ACC112 (cell line): ENCODE data around the gene DDX52.

Source experiments
- H2AFZ ChIP-seq: fragments of 200-600 bp; sonication (generic); one replicate; pipeline ENCODE4 v1.6.0; 2017; ENCODE audit warnings: antibody characterized with exemption, low read length; ENCODE audit not compliant: unreplicated experiment
- H3K27ac ChIP-seq: fragments of 200-600 bp; sonication (generic); 2 replicates; pipeline ENCODE4 v1.5.1; 2014; ENCODE audit warnings: low read depth, mild to moderate bottlenecking, antibody characterized with exemption, low read length, moderate library complexity
- H3K27me3 ChIP-seq: fragments of 200-600 bp; sonication (generic); 2 replicates; pipeline ENCODE4 v1.6.1; 2014; ENCODE audit warnings: mild to moderate bottlenecking, antibody characterized with exemption, low read length, moderate library complexity, mixed read lengths; ENCODE audit not compliant: insufficient read depth
- H3K36me3 ChIP-seq: fragments of 200-600 bp; sonication (generic); 2 replicates; pipeline ENCODE4 v1.6.1; 2016; ENCODE audit warnings: mild to moderate bottlenecking, antibody characterized with exemption, low read length, moderate library complexity, mixed read lengths; ENCODE audit not compliant: insufficient read depth
- H3K4me1 ChIP-seq: fragments of 200-600 bp; sonication (generic); one replicate; pipeline ENCODE4 v1.6.1; 2016; ENCODE audit warnings: low read length, mixed read lengths; ENCODE audit not compliant: insufficient read depth, unreplicated experiment, control insufficient read depth
- H3K4me3 ChIP-seq: fragments of 200-600 bp; sonication (generic); 2 replicates; pipeline ENCODE4 v1.5.1; 2014; ENCODE audit warnings: mild to moderate bottlenecking, low read depth, low read length
- H3K79me2 ChIP-seq: fragments of 200-600 bp; sonication (generic); one replicate; pipeline ENCODE4 v1.6.0; 2016; ENCODE audit warnings: low read length; ENCODE audit not compliant: control insufficient read depth, unreplicated experiment, insufficient read depth

The DDX52 gene

GRCh38 chr17:37673386-37673785 lies 30.1 kb upstream of the DDX52 start:
- Histone ChIP-seq H3K36me3 (no peaks in the 10 kb centered on the region), H3K4me1 (peaks cover 24% of the 10 kb centered on the region), H2AFZ (no peak overlapping the region), H3K27ac (no peak overlapping the region), H3K79me2 (no peaks in the 10 kb centered on the region), H3K27me3 (peaks cover 6% of the 10 kb centered on the region; the same call in 1 of the 2 replicates), H3K4me3 (no peak overlapping the region)

- Histone ChIP-seq H3K79me2 (no peaks in the 10 kb centered on the region), H3K4me1 (peaks cover 24% of the 10 kb centered on the region), H3K36me3 (no peaks in the 10 kb centered on the region), H2AFZ (peak overlapping the region; percentile 92), H3K27me3 (no peaks in the 10 kb centered on the region), H3K4me3 (peak overlapping the region; percentile 29; the same call in 1 of the 2 replicates), H3K27ac (peak overlapping the region; percentile 89)
These were observed 29.4 kb upstream of the DDX52 start for GRCh38 chr17:37672548-37673078.

GRCh38 chr17:37671824-37672547 lies 28.7 kb upstream of the DDX52 start:
- H3K79me2 ChIP-seq, result no peaks in the 10 kb centered on the region
- H3K4me1 ChIP-seq, result peaks cover 24% of the 10 kb centered on the region
- H3K4me3 ChIP-seq, result peak overlapping the region; percentile 29; the same call in 1 of the 2 replicates
- no peaks in the 10 kb centered on the region for H3K36me3 ChIP-seq
- no peaks in the 10 kb centered on the region for H3K27me3 ChIP-seq
- peak overlapping the region; percentile 92 for H2AFZ ChIP-seq
- peak overlapping the region; percentile 89 for H3K27ac ChIP-seq

- H2AFZ ChIP-seq, result peak overlapping the region; percentile 75
- peak overlapping the region; percentile 89 for H3K27ac ChIP-seq
- H3K4me3 ChIP-seq, result no peak overlapping the region
These were observed 28.0 kb upstream of the DDX52 start for GRCh38 chr17:37671028-37671823.

GRCh38 chr17:37667039-37667438 lies 23.8 kb upstream of the DDX52 start:
- Histone ChIP-seq H3K27me3 (no peaks in the 10 kb centered on the region), H2AFZ (no peak overlapping the region), H3K4me3 (no peak overlapping the region), H3K79me2 (no peaks in the 10 kb centered on the region), H3K36me3 (no peaks in the 10 kb centered on the region), H3K4me1 (peaks cover 12% of the 10 kb centered on the region), H3K27ac (no peak overlapping the region)

More at GRCh38 chr17:37671028-37671823, 28.0 kb upstream of the DDX52 start:
- peaks cover 24% of the 10 kb centered on the region for H3K4me1 ChIP-seq
- H3K79me2 ChIP-seq, result no peaks in the 10 kb centered on the region
- H3K27me3 ChIP-seq, result no peaks in the 10 kb centered on the region
- H3K36me3 ChIP-seq, result no peaks in the 10 kb centered on the region

GRCh38 chr17:37664214-37664613 lies 21.0 kb upstream of the DDX52 start:
- no peaks in the 10 kb centered on the region for H3K36me3 ChIP-seq
- H3K27me3 ChIP-seq, result no peaks in the 10 kb centered on the region
- no peak overlapping the region for H3K4me3 ChIP-seq
- H2AFZ ChIP-seq, result no peak overlapping the region
- no peak overlapping the region for H3K27ac ChIP-seq
- no peaks in the 10 kb centered on the region for H3K79me2 ChIP-seq
- no peaks in the 10 kb centered on the region for H3K4me1 ChIP-seq

GRCh38 chr17:37662353-37662752 lies 19.1 kb upstream of the DDX52 start:
- H3K79me2 ChIP-seq, result no peaks in the 10 kb centered on the region
- H3K27me3 ChIP-seq, result no peaks in the 10 kb centered on the region

GRCh38 chr17:37661400-37662014 lies 18.3 kb upstream of the DDX52 start:
- Histone ChIP-seq H2AFZ (no peak overlapping the region), H3K27me3 (no peaks in the 10 kb centered on the region), H3K4me3 (no peak overlapping the region), H3K36me3 (no peaks in the 10 kb centered on the region), H3K79me2 (no peaks in the 10 kb centered on the region), H3K27ac (no peak overlapping the region), H3K4me1 (no peaks in the 10 kb centered on the region)

More at GRCh38 chr17:37662353-37662752, 19.1 kb upstream of the DDX52 start:
- H2AFZ ChIP-seq, result no peak overlapping the region
- no peaks in the 10 kb centered on the region for H3K4me1 ChIP-seq
- H3K36me3 ChIP-seq, result no peaks in the 10 kb centered on the region
- no peak overlapping the region for H3K4me3 ChIP-seq
- H3K27ac ChIP-seq, result no peak overlapping the region

GRCh38 chr17:37659925-37660324 lies 16.7 kb upstream of the DDX52 start:
- no peaks in the 10 kb centered on the region for H3K27me3 ChIP-seq
- no peak overlapping the region for H3K4me3 ChIP-seq
- H3K27ac ChIP-seq, result no peak overlapping the region
- no peaks in the 10 kb centered on the region for H3K79me2 ChIP-seq
- no peaks in the 10 kb centered on the region for H3K36me3 ChIP-seq
- no peaks in the 10 kb centered on the region for H3K4me1 ChIP-seq
- no peak overlapping the region for H2AFZ ChIP-seq

- no peaks in the 10 kb centered on the region for H3K27me3 ChIP-seq
- H3K4me1 ChIP-seq, result no peaks in the 10 kb centered on the region
- no peaks in the 10 kb centered on the region for H3K36me3 ChIP-seq
These were observed 14.0 kb upstream of the DDX52 start for GRCh38 chr17:37657202-37657601.

More at GRCh38 chr17:37657202-37657601, 14.0 kb upstream of the DDX52 start:
- H3K27ac ChIP-seq, result no peak overlapping the region
- H3K79me2 ChIP-seq, result no peaks in the 10 kb centered on the region
- H2AFZ ChIP-seq, result no peak overlapping the region
- H3K4me3 ChIP-seq, result no peak overlapping the region
